CD4-positive, alpha-beta T cell treated with Interleukin-6 for 4 hours (primary cell): ENCODE measurements around the gene AGAP3.

Source experiments
- DNase-seq: peaks from one replicate; pipeline ENCODE4 v3.0.0-alpha.2; 2020; ENCODE audit warnings: mixed read lengths

AGAP3 gene

GRCh38 chr7:151138153-151138851, 52.0 kb downstream of the AGAP3 start:
- no peak for DNase-seq

- DNase-seq: no peak
Observed at GRCh38 chr7:151139071-151139790, 53.0 kb downstream of the AGAP3 start.

DNA sequence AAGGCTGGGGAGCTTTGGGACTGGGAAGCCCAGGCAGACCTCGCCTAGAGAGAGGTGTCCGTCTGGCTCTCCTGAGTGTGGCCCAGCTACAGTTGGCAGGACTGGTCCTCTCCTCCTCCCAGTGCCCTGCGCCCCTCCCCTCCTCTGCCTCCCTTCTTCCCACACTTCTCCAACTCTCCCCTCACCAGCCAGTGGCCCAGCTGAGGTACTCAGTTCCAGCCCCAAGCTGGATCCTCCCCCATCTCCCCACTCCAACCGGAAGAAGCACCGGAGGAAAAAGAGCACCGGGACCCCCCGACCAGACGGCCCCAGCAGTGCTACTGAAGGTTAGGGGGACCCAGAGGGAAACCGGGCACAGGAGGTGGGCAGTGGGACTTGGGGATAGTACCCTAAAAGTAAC, 53.5 kb downstream of the AGAP3 start:
- DNase-seq: no peak

DNA sequence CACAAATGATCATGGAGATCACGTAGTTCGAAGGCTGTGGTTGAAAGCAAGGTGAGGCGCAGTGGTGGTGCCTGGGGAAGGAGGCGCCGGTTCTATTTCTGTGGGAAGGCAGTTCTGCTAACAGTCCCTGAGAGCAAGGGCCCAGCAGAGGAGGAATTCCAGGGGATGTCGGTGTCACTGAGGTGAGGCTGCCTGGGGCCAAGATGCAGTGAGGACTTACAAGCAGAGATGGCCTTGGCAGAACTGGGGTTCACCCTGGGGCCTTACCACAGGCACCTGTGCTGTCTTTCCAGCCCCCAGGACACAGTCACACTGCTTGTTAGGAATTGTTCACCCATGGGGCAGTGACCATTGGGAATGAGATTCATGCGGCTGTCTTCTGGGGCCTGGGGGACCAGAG, 54.6 kb downstream of the AGAP3 start:
- no peak for DNase-seq

DNA sequence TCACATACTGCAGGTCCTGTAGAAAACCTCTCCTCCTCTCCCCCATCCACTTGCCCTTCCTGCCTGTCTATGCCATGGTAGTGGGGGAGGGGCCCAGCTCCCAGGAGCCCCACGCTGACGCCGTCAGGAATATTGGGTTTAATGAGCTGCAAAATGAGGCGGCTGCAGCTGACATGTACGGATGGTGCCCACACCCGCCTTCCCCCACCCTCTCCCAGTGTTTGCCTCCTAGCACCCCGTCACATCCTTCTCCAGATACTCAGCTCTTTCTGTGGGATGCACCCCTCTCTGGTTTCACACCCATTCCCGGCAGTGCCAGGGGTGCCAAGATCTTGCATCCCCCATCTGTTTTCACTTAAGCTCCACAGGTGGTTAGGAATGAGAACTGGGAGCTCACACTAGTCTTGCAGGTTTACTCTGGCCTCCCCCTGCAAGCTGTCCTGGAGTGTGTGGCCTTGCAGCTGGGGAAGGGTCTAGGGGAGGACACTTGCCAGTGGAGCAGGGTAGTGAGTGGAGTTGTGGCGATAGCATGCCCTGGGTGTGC, 55.1 kb downstream of the AGAP3 start:
- no peak for DNase-seq

DNA sequence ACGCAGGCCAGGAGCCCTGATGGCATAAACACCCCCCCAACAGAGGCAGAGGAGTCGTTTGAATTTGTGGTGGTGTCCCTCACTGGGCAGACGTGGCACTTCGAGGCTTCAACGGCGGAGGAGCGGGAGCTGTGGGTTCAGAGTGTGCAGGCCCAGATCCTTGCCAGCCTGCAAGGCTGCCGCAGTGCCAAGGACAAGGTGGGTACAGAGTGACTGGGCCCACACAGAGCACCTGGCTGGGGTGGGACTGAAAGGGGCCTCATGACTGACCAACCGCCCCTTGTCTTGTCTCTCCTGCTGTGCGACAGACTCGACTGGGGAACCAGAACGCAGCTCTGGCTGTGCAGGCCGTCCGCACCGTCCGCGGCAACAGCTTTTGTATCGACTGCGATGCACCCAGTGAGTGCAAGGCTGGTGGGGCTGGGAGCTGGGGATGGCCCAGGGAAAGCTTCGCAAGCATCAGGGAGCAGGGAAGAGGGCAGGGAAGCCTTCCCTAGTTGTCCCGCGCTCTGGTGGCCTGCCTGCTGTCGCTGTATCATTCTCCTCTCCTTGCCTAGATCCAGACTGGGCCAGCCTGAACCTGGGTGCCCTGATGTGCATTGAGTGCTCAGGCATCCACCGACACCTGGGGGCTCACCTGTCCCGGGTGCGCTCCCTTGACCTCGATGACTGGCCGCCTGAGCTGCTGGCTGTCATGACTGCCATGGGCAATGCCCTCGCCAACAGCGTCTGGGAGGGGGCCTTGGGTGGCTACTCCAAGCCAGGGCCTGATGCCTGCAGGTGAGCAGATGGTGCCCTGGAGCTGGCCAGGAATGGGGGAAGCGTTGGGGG, 55.8 kb downstream of the AGAP3 start:
- no peak for DNase-seq

DNA sequence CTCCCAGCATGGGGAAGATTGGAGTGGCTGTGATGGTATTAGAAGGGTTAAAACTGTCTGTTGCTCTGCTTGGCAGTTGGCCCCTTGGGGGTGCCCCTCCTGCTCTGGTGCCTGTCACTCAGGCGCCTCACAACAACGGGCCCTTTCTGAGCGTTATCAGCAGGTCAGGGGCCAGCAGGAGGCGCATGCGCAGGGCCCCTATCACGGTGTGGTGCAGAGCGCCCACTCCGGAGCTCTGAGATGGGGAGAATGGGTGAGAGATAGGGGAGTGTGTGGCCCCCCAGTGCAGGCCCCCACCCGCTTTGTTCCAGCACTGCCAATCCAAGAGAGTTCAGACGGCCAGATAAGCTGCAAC, 56.4 kb downstream of the AGAP3 start:
- DNase-seq: no peak

- DNase-seq: no peak
Observed at GRCh38 chr7:151143261-151144015, 57.2 kb downstream of the AGAP3 start.

DNA sequence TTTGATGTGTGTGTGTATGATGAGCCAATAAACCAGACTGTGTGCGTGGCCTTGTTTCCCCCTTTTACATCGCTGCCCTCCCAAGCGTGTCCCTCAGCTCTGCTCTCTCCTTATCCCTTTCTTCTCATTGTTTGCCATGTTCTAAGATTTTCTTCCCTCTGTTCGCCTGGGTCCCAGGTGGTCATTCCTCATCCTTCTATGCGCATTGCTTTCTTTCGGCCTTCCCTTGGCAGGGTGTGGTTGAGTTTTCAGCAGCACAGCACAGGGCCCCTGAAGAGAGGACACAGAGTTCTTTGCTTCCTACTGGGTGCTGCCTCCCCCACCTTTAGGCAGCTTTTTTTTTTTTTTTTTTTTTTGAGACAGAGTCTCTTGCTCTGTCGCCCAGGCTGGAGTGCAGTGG, 58.1 kb downstream of the AGAP3 start:
- no peak for DNase-seq

DNA sequence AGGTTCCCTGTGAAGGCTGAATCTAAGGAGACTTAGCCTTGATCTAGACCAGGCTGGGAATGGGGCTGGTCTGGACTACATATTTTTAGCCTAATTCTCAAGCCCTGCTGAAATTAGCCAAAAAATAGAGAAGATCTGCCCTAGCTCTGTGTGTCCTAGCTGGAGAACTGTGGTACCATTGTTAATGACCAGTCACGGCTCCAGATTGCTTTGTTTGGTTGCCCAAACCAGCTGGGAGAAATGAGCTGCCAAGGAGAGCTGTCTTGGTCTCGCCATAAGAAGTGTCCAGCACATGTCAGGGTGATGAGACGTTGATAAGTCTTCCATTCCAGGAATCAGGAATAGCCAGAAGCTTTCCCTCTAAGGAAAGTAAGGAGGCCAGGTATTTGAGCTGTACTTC, 60.5 kb downstream of the AGAP3 start:
- DNase-seq: no peak

- no peak for DNase-seq
Observed at GRCh38 chr7:151148319-151149259, 62.3 kb downstream of the AGAP3 start.

- DNase-seq: no peak
Observed at GRCh38 chr7:151150388-151150787, 64.1 kb downstream of the AGAP3 start.

DNA sequence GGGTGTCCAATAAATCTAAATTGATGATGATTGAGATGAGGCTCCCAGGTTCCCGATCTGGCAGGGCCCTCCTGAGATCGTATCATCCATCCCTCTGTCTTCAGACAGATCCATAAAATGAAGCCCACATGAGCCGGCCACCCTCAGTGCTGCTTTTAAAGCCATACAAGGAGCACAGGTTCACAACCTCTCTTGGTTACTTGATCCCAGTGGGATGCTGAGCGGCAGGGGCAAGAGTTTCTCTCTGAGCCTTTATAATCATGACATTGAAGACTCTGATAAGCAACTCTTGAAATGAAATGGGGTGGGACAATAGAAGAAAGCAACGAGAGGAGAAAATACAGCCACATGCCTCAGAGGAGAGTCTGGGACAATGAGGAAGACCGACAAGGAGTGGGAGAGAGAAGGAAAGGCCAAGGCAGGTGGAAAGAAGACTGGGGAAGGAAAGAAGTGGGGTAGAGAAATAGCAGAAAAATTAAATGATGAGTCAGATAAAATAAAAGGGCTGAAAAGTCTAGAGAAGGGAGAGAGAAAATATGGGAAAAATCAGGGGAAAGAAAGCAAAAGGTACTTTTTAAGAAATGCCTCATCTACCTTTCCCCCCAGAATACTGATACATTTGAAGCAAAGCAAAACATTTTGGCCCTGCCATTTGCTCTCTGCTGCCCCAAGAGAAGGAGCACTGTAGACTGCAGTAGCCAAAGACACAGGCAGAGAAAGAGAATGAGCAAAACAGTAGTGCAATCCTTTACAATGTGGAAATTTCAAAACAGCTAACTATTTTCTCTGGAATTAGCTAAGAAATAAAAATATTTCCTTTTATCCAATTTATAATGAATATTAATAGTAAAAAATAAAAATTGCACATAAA, 66.6 kb downstream of the AGAP3 start:
- DNase-seq: no peak

DNA sequence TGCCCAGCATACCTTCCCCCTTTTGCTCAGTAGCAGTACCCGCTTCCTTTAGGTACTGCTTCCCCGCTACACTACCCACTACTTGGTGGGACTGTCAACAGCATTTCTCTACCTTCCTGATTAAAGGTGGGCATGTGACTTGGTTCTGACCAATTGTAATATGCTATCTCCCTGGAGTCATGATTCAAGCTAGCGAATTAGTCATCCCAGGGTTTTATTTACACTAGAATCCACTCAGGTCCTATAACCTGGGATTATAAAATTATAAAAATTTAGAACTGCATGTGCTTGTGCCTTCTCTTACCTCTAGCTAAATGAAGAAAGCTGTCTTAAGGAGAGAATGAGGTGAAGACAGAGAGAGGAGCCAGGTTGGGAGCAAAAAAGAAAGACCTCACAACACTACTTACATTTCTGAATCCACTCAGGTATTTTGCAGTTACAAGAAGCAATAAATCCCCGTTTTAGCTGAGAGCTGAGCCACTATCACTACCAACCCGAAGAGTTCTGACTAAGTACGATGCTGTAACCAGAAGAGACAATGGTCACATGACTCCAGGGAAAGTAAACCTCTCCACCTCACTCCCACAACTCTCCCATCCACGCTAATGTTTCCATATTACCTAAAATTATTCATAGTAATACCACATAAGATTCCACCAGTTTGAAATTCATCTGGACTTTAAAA, 71.5 kb downstream of the AGAP3 start:
- DNase-seq: no peak

- DNase-seq: no peak
Observed at GRCh38 chr7:151161757-151162156, 75.5 kb downstream of the AGAP3 start.

- no peak for DNase-seq
Observed at GRCh38 chr7:151166629-151167196, 80.4 kb downstream of the AGAP3 start.

GRCh38 chr7:151167197-151167961, 81.1 kb downstream of the AGAP3 start, which contains the start of gene GBX1:
TSS of gene GBX1 (minus strand) at chr7:151167694. CDS start at chr7:151167548, 146 bp downstream.
- peak; percentile 22 for DNase-seq

GRCh38 chr7:151168003-151168786, 81.9 kb downstream of the AGAP3 start:
- peak; percentile 67 for DNase-seq
